PC-9 (cell line): Measurements from ENCODE around the gene NPTX1. TPM values are rescaled to one million over a fixed set of nuclear protein-coding genes. Genes with fewer than 3 reads are reported as not detected.

ENCODE experiments used
- BruUV-seq: library from RNA; stranded (reverse); fragments of 400-500 nt; replicated peaks from 2 replicates; lab custom pipeline; 2021; lab: Mats Ljungman, UMichigan
- CTCF ChIA-PET: fragments of 300-600 bp; sonication (Branson Sonifier 250); formaldehyde crosslinking; loops from one replicate; lab custom pipeline; 2022; ENCODE audit warnings: antibody characterized with exemption; lab: Charles Lee
- POLR2A ChIA-PET: fragments of 300-600 bp; sonication (Branson Sonifier 250); formaldehyde crosslinking; loops from one replicate; lab custom pipeline; 2022; ENCODE audit warnings: antibody characterized with exemption; ENCODE audit not compliant: unreplicated experiment; lab: Charles Lee
- DNase-seq, 2 experiments: peaks; one replicate each; pipeline versions ENCODE4 v3.0.0 to v3.0.0-alpha.2; 2015 to 2022; ENCODE audit warnings: mixed read lengths in 1 of 2
- H2AFZ ChIP-seq: fragments of 200-600 bp; sonication (generic); 2 replicates; pipeline ENCODE4 v1.8.1; 2017; ENCODE audit warnings: antibody characterized with exemption
- H3F3A ChIP-seq: fragments of 200-600 bp; sonication (generic); 2 replicates; pipeline ENCODE4 v1.8.1; 2017; ENCODE audit warnings: antibody characterized with exemption, mild to moderate bottlenecking, low read depth; ENCODE audit not compliant: insufficient read depth
- H3K27ac ChIP-seq: fragments of 200-600 bp; sonication (generic); 2 replicates; pipeline ENCODE4 v1.6.1; 2016; ENCODE audit warnings: mixed run types
- H3K27me3 ChIP-seq: fragments of 200-600 bp; sonication (generic); 2 replicates; pipeline ENCODE4 v1.6.1; 2016; ENCODE audit warnings: low read depth, mixed run types; ENCODE audit not compliant: insufficient read depth
- H3K36me3 ChIP-seq: fragments of 200-600 bp; sonication (generic); 2 replicates; pipeline ENCODE4 v1.6.1; 2016; ENCODE audit warnings: low read depth, mixed run types
- H3K4me1 ChIP-seq: fragments of 200-600 bp; sonication (generic); replicated peaks from 2 replicates; pipeline ENCODE4 v1.6.1; 2016; ENCODE audit warnings: mixed run types; ENCODE audit not compliant: insufficient read depth
- H3K4me2 ChIP-seq: fragments of 200-600 bp; sonication (generic); 2 replicates; pipeline ENCODE4 v1.6.1; 2017; ENCODE audit warnings: mixed run types
- H3K4me3 ChIP-seq: fragments of 200-600 bp; sonication (generic); 2 replicates; pipeline ENCODE4 v1.6.1; 2016; ENCODE audit warnings: mixed run types
- H3K79me2 ChIP-seq: fragments of 200-600 bp; sonication (generic); 2 replicates; pipeline ENCODE4 v1.6.1; 2017; ENCODE audit warnings: low read depth, mixed run types
- H3K9me2 ChIP-seq: fragments of 200-600 bp; sonication (generic); 2 replicates; pipeline ENCODE4 v1.8.1; 2017; ENCODE audit warnings: mild to moderate bottlenecking; ENCODE audit not compliant: insufficient read depth
- H3K9me3 ChIP-seq: fragments of 200-600 bp; sonication (generic); 2 replicates; pipeline ENCODE4 v1.8.1; 2016; ENCODE audit warnings: low read depth; ENCODE audit not compliant: insufficient read depth
- H4K20me1 ChIP-seq: fragments of 200-600 bp; sonication (generic); 2 replicates; pipeline ENCODE4 v1.8.1; 2017; ENCODE audit not compliant: insufficient read depth
- EZH2 ChIP-seq: fragments of 200-600 bp; sonication (generic); IDR thresholded peaks from 2 replicates; pipeline ENCODE4 v1.8.0; 2017; ENCODE audit warnings: antibody characterized with exemption, low read depth
- intact Hi-C: fragments of 100-400 bp; cut with micrococcal nuclease; formaldehyde crosslinking; loops from one replicate; pipeline ENCODE4 v1.10.0; 2022; ENCODE audit not compliant: unreplicated experiment
- total RNA-seq: library from RNA; stranded (reverse); gene quantifications from 2 replicates; pipeline ENCODE4 v1.2.3, GENCODE V29; 2021
- TF ChIP-seq, protein P1 (sequence below): fragments of 200-600 bp; sonication (generic); conservative IDR thresholded peaks from 2 replicates; pipeline ENCODE4 v1.6.1; 2017; ENCODE audit warnings: mixed run types, antibody characterized with exemption, mild to moderate bottlenecking, moderate library complexity

The NPTX1 gene
- total RNA-seq, 1 experiment from 2014 or later, result 6.9 TPM

GRCh38 chr17:80447790-80448189 lies 28.6 kb downstream of the NPTX1 start:
- intact Hi-C loops, result no loop called here

GRCh38 chr17:80446645-80447405 lies 29.6 kb downstream of the NPTX1 start:
- ChIA-PET POLR2A (interaction anchor here (0.7 kb wide), 1 partner anchor 100 kb away, joined by 9 read pairs; no protein-coding TSS in a partner anchor), CTCF (interaction anchor here (0.5 kb wide), 1 partner anchor 114 kb away, joined by 4 read pairs; no protein-coding TSS in a partner anchor)
- intact Hi-C loops, result no loop called here

More at GRCh38 chr17:80447790-80448189, 28.6 kb downstream of the NPTX1 start:
- no peaks in the 10 kb centered on the region for H3K9me2 ChIP-seq
- no peak overlapping the region for H2AFZ ChIP-seq
- ChIA-PET CTCF (no interaction called here), POLR2A (interaction anchor here (0.6 kb wide), 1 partner anchor 36 kb away, joined by 30 read pairs; no protein-coding TSS in a partner anchor)
- TF ChIP-seq EZH2, result no peak
- TF ChIP-seq, protein P1, sequence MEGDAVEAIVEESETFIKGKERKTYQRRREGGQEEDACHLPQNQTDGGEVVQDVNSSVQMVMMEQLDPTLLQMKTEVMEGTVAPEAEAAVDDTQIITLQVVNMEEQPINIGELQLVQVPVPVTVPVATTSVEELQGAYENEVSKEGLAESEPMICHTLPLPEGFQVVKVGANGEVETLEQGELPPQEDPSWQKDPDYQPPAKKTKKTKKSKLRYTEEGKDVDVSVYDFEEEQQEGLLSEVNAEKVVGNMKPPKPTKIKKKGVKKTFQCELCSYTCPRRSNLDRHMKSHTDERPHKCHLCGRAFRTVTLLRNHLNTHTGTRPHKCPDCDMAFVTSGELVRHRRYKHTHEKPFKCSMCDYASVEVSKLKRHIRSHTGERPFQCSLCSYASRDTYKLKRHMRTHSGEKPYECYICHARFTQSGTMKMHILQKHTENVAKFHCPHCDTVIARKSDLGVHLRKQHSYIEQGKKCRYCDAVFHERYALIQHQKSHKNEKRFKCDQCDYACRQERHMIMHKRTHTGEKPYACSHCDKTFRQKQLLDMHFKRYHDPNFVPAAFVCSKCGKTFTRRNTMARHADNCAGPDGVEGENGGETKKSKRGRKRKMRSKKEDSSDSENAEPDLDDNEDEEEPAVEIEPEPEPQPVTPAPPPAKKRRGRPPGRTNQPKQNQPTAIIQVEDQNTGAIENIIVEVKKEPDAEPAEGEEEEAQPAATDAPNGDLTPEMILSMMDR, result no peak
- no peaks in the 10 kb centered on the region for H3K79me2 ChIP-seq
- no peak overlapping the region for H3K4me2 ChIP-seq
- H3K36me3 ChIP-seq, result no peaks in the 10 kb centered on the region
- H3F3A ChIP-seq, result no peaks in the 10 kb centered on the region
- H3K4me3 ChIP-seq, result no peak overlapping the region
- no peak overlapping the region for H3K27ac ChIP-seq
- no peaks in the 10 kb centered on the region for H3K9me3 ChIP-seq
- no peaks in the 10 kb centered on the region for H3K4me1 ChIP-seq
- no peak for DNase-seq
- peaks cover 6% of the 10 kb centered on the region; the same call in 1 of the 2 replicates for H3K27me3 ChIP-seq
- H4K20me1 ChIP-seq, result no peaks in the 10 kb centered on the region
- BruUV-seq, result no TSS peak

DNA sequence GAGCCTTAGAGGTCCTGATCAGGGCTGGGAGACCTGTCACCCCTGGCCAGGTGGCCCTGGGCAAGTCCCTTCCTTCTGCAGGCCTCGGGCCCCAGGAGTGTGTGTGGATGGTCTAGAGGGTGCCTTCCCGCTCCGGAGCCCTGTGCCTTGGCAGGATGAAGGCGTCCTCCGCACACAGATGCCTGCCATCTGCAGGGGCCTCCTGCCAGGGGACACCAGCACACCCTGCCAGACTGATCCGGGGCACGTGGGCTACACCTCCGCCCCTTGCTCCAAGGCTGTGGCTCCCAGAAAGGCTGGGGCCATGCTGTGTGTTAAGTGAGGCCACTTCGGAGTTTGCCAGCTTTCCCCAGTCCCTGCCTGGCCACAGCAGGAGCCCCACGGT lies 30.7 kb downstream of the NPTX1 start:
- intact Hi-C loops, result no loop called here
- Histone ChIP-seq H3K4me1 (no peaks in the 10 kb centered on the region), H3F3A (no peaks in the 10 kb centered on the region), H3K4me3 (no peak overlapping the region), H3K36me3 (no peaks in the 10 kb centered on the region), H3K27me3 (peaks cover 6% of the 10 kb centered on the region; the same call in 1 of the 2 replicates), H3K9me2 (no peaks in the 10 kb centered on the region), H4K20me1 (no peaks in the 10 kb centered on the region), H3K27ac (no peak overlapping the region), H2AFZ (no peak overlapping the region), H3K9me3 (no peaks in the 10 kb centered on the region), H3K4me2 (no peak overlapping the region), H3K79me2 (no peaks in the 10 kb centered on the region)
- no peak for DNase-seq
- CTCF ChIA-PET, result no interaction called here
- no peak for TF ChIP-seq EZH2
- TF ChIP-seq, protein P1, result no peak
- no TSS peak for BruUV-seq
- POLR2A ChIA-PET, result no interaction called here

More at GRCh38 chr17:80446645-80447405, 29.6 kb downstream of the NPTX1 start:
- no peaks in the 10 kb centered on the region for H3K9me3 ChIP-seq
- no peak overlapping the region for H3K27ac ChIP-seq
- no peak overlapping the region for H2AFZ ChIP-seq
- H3K36me3 ChIP-seq, result no peaks in the 10 kb centered on the region
- BruUV-seq, result no TSS peak
- peaks cover 6% of the 10 kb centered on the region; the same call in 1 of the 2 replicates for H3K27me3 ChIP-seq
- H3F3A ChIP-seq, result no peaks in the 10 kb centered on the region
- H3K9me2 ChIP-seq, result no peaks in the 10 kb centered on the region
- DNase-seq, result no peak
- TF ChIP-seq, protein P1, result no peak
- TF ChIP-seq EZH2, result no peak
- no peaks in the 10 kb centered on the region for H3K4me1 ChIP-seq
- H3K4me3 ChIP-seq, result no peak overlapping the region
- H3K79me2 ChIP-seq, result no peaks in the 10 kb centered on the region
- H3K4me2 ChIP-seq, result no peak overlapping the region
- no peaks in the 10 kb centered on the region for H4K20me1 ChIP-seq
